C4-2B (cell line): Measurements from ENCODE around the gene EXOC3L1.

Experiments
- CTCF ChIP-seq: fragments of 450-650 bp; conservative IDR thresholded peaks from 2 replicates; pipeline ENCODE4 v1.5.1; 2017; ENCODE audit warnings: mild to moderate bottlenecking
- ZFX ChIP-seq: fragments of 450-650 bp; IDR thresholded peaks from 2 replicates; pipeline ENCODE4 v1.6.1; 2017

- no peak; the same call in 1 of the 2 replicates for TF ChIP-seq CTCF
- TF ChIP-seq ZFX, result no peak
Observed at GRCh38 chr16:67177743-67178699, 11.9 kb downstream of the EXOC3L1 start.
